ENCODE measurements around the gene SOCS7.
A peak's percentile ranks its signal among the peaks of the same experiment; 100 is the strongest.
"Not testable (repeated sequence)": the region's sequence is repeated elsewhere in the genome, so short reads cannot be mapped to it uniquely, and the experiment has no call there.

SOCS7 gene

DNA sequence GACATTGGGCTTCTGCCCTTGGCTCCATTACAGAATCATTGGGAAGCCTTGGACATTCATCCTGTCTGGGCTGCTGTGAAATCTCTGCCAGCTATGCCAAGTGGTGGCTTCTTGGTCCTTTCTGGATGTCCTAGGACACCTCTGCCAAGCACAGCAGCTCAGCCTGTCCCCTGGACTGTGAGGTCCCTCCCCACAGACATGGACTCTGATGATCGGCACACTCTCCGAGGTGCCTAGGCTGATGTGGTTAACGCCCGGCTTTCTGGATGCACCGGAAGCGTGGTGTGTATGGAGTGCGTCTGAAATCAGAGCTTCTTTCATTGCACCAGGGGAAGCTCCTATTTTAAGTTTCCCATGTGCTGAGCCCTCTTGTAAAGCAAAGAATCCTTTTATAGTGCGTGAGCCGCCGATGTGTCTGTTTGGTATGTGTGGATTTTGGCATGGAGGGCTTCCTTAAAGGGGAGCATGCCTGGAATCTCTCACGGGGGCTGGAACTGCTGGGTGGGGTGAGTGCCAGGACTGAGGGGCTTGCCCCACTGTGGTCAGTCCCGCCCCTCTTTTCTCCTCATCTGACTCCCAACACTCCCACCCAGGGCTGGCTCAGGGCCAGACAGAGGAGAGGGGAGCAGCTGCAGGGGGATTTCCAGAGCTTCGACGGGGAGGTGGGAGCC, 69.7 kb downstream of the SOCS7 start:
- no peak for DNase-seq (ENCODE audit: low read depth)

GRCh38 chr17:38421871-38422827, 70.5 kb downstream of the SOCS7 start:
- no peak for DNase-seq (ENCODE audit: low read depth)

GRCh38 chr17:38424297-38424972, 72.8 kb downstream of the SOCS7 start:
- DNase-seq (ENCODE audit: low read depth), result no peak

DNA sequence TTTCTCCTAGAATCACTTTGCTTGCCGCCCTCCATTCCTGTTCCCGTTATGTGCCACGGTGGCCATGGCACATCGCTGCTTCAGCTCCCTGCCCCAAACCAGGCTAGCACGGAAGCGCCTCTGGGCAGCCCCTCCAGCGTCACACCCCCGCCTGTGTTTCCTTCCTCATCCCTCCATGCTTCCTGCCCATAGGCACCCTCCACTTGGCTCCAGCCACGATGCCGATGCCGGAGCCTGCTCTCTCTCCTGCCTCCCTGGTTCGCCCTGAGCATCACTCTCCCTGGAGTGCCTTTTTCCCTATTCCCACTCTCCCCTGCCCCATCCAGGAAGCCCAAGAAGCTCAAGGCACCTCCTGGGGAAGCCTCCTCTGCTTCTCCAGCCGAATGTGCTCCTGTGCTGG, 73.4 kb downstream of the SOCS7 start:
- DNase-seq (ENCODE audit: low read depth), result no peak

DNA sequence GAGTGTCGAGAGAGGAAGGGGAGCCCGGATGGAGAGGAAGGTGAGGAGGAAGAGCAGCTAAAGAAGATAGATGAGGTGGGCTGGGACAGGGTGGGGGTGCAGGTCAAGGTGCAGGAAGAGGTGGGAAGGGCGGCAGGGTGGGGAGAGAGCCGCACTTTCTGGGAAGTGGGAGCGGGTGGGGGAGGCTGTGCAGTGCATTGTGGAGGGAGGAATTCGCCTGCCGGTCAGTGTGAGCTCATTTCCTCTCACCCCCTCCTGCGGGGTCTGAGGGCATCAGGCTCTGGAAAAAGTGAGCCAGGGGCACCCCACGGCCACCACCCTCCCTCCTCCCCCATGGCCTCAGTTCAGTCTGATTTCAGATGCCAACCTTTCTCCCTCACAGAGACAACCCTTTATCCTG, 74.1 kb downstream of the SOCS7 start:
- peak; percentile 36 for DNase-seq (ENCODE audit: low read depth)

DNA sequence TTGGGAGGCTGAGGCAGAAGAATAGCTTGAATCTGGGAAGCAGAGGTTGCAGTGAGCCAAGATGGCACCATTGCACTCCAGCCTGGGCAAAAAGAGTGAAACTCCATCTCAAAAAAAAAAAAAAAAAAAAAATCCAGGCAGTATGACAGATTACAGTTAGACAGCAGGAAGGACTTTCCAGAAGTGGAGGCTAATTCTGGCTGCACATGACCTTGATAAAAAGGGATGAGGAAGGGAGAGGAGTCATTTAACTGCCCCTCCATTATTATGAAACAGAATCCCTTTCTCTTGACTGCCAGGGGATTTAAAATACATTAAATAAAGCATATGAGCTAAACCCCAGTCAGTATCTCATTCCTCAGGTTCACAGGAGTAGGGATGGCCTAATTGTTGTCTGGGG, 74.8 kb downstream of the SOCS7 start:
- peak; percentile 42 for DNase-seq (ENCODE audit: low read depth)

DNA sequence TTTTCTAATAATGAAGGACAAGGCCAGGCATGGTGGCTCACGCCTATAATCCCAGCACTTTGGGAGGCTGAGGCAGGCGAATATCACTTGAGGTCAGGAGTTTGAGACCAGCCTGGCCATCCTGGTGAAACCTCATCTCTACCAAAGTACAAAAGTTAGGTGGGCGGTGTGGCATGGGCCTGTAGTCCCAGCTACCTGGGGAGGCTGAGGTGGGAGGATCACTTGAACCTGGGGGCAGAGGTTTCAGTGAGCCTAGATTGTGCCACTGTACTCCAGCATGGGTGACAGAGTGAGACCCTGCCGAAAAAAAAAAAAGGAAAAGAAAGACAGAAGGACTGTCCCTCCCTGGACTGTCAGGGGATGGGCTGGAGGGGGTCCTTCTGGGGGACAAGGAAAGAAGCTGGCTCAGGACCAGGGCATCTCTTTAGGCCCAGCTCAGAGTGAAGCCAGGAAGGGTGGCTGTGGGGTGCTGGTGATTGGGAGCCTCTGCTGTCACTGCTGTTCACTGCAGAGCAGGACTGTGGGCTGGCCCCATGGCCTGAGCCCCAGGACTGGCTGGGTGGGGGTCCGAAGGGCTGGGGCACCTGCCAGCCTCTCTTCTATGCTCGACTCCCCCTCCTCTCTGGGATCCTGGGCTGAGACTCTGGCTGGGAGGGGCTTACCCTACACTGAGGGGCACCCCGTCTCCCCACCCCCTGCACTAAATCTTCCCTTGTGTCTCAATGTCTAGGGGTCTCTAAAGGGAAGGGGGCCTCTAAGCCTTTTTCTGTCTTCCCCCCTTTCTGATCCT, 75.7 kb downstream of the SOCS7 start:
- DNase-seq (ENCODE audit: low read depth), result no peak

DNA sequence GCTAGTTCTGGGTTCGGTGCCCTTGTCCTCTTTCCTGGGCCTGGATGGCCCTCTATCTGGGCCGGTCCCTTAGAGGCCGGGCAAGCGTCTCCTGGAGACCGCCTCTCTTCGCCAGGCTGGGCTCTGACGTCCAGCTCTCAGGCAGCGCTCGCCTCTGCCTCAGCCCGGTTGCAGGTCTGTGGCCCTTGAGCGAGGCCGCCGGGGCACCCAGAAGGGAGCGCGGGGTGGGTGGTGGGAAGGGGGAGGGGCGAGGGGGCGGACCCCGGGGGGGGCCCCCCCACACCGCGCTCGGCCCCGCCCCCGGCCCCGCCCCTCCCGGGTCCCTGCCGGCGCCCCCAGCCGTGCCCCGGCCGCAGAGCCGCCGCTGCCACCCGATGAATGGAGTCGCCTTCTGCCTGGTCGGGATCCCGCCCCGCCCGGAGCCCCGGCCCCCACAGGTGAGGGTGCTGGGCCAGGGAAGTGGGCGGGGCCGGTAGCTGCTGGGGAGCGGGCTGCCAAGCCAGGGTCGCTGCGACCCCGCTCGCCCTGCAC, 76.5 kb downstream of the SOCS7 start, which contains the start of gene ARHGAP23:
ARHGAP23 (plus strand) TSS at position 353 of the 531 bp plus-strand sequence; CDS start at position 375, 22 bp downstream.
- DNase-seq (ENCODE audit: low read depth), result peak; percentile 74

- peak; percentile 79 for DNase-seq (ENCODE audit: low read depth)
Measured at GRCh38 chr17:38428643-38429371, 77.2 kb downstream of the SOCS7 start.

GRCh38 chr17:38429476-38430100, 77.9 kb downstream of the SOCS7 start:
- DNase-seq (ENCODE audit: low read depth), result no peak

DNA sequence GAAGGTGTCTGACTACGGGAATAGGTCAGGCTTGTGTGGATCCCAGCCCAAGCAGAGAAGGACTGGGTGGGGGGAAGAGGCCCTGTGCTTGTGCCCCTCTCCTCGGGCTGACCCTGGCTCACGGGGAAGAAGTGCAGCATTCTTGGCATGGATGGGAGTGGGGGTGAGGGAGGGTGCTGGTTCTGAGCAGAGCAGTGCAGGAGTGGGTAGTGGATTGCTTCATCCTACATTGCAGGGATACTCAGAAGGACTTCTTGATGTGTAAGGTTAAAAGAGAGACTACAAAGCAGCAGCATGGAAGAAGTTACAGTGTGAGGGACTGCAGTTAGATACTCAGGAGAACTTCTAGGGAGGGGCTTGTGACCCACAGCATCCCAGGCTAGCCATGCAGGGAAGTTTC, 78.7 kb downstream of the SOCS7 start:
- DNase-seq (ENCODE audit: low read depth), result peak; percentile 95

DNA sequence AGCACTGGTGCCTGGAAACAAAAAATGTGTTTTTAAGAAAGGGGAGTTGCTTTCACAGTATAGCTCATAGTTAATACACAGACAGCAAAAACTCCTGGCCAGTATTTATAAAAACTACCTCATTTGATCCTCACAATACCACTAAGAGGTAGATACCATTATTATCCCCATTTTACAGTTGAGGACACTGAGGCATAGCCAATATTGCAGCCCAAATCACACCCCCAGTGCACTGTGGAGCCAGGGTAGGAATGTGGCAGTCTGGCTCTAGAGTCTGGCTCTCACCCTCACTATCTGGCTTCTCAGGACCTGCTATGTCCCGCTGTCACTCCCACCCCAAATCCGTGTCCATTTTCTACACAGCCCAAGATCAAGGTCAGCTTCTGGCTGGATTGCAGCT, 79.2 kb downstream of the SOCS7 start:
- DNase-seq (ENCODE audit: low read depth), result no peak

GRCh38 chr17:38431346-38432145, 79.9 kb downstream of the SOCS7 start:
- DNase-seq (ENCODE audit: low read depth), result no peak

- peak; percentile 60 for DNase-seq (ENCODE audit: low read depth)
Measured at GRCh38 chr17:38434178-38434665, 82.6 kb downstream of the SOCS7 start.

- DNase-seq (ENCODE audit: low read depth), result peak; percentile 34
Measured at GRCh38 chr17:38435795-38436194, 84.2 kb downstream of the SOCS7 start.

DNA sequence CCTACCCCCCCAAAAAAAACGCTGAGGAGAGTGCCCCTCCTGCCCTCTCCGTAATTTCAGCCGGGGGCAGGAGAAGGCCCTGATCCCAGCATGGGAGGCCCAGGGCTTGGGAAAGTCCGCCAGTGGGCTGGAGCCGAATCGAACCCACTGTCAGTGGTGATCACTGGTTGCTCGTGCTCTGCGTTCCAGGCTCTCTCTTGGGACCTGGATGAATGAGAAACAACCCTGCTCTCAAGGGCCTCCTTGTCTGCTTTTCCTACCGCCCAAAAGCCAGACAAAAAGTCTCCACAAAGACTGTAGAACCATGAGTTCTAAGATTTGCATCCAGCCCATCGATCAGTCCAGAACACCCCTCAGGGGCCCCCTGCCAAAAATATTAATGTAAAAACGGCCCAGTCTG, 84.7 kb downstream of the SOCS7 start:
- DNase-seq (ENCODE audit: low read depth), result no peak

- DNase-seq (ENCODE audit: low read depth), result not testable (repeated sequence)
Measured at GRCh38 chr17:38437313-38437712, 85.7 kb downstream of the SOCS7 start.

DNA sequence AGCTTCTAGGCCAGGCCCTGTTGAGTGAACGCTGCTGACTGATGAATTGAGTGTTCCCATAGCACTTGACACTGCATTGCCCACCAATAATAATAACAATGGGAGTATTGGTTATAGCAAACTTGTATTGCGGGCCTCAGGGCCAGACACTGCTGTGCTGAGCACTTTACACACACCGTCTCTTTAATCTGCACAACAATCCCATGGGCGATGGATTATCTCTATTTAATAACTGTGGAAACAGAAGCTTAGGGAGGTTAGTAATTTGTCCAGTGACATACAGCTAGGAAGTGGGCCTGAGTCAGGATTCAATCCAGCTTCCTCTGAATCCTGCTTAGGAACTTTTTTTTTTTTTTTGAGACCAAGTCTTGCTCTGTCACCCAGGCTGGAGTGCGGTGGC, 87.8 kb downstream of the SOCS7 start:
- DNase-seq (ENCODE audit: low read depth), result no peak

Measured in amniotic epithelial cell (primary cell).